Activated CD8-positive, alpha-beta memory T cell treated with anti-CD3 and anti-CD28 coated beads for 36 hours (primary cell): Measurements from ENCODE around the gene YLPM1. TPM values are rescaled to one million over a fixed set of nuclear protein-coding genes. Genes with fewer than 3 reads are reported as not detected.

ENCODE experiments used
- CTCF ChIA-PET: fragments of 350-600 bp; sonication (Branson Sonifier 250); formaldehyde crosslinking; loops from one replicate; lab custom pipeline; 2021; ENCODE audit warnings: antibody characterized with exemption; lab: Charles Lee
- POLR2A ChIA-PET: fragments of 350-600 bp; sonication (Branson Sonifier 250); formaldehyde crosslinking; loops from one replicate; lab custom pipeline; 2021; ENCODE audit warnings: antibody characterized with exemption; lab: Charles Lee
- total RNA-seq, 2 experiments: library from RNA; stranded (reverse); gene quantifications; one replicate each; pipeline ENCODE4 v1.2.3, GENCODE V29; 2021

Gene YLPM1
- total RNA-seq, 2 experiments from 2014 or later: 50.2 to 52.9 TPM

GRCh38 chr14:74858022-74858421, 94.9 kb downstream of the YLPM1 start:
- CTCF ChIA-PET: interaction anchor here (8.9 kb wide), 1 partner anchor 48 kb away, joined by 175 read pairs; no protein-coding TSS in a partner anchor
- POLR2A ChIA-PET: no interaction called here

- ChIA-PET CTCF (interaction anchor here (1.0 to 8.9 kb wide), 17 partner anchors 8 to 251 kb away, joined by 3 to 175 read pairs (median 7); partner anchors contain the start of genes ACYP1 and DLST), POLR2A (interaction anchor here (0.7 kb wide), 1 partner anchor 105 kb away, joined by 3 read pairs; no protein-coding TSS in a partner anchor)
Measured at GRCh38 chr14:74859757-74860552, 96.8 kb downstream of the YLPM1 start.

- ChIA-PET CTCF (interaction anchor here (0.6 to 8.9 kb wide), 28 partner anchors 7 to 358 kb away, joined by 3 to 175 read pairs (median 6); partner anchors contain the start of genes ACYP1, DLST and RPS6KL1), POLR2A (interaction anchor here (0.6 to 1.0 kb wide), 2 partner anchors 21 to 45 kb away, joined by 3 to 7 read pairs; no protein-coding TSS in a partner anchor)
Measured at GRCh38 chr14:74860899-74861733, 98.0 kb downstream of the YLPM1 start.

- CTCF ChIA-PET: interaction anchor here (0.8 to 8.9 kb wide), 13 partner anchors 16 to 202 kb away, joined by 3 to 175 read pairs (median 7); partner anchors contain the start of genes ACYP1, DLST and RPS6KL1
- POLR2A ChIA-PET: no interaction called here
Measured at GRCh38 chr14:74861734-74862090, 98.6 kb downstream of the YLPM1 start.

DNA sequence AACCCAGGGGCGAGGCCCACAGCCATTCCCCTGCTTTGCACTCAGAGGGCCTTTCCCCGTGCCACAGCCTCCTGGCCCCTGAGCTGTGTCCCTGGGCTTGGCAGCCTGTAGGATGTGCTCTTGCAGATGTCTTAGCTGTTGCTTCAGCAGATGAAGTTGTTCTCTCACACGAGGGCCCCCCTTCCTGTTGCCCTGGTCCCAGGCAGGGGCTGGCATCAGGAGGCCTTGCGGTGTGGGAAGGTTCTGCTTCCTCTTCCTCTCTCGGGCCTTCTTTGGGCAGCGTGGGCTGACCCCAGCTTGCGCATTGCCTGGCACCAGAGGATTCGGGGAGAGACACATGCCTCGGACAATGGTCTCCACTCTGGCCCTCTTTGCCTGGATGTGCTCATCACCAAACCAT, 100.2 kb downstream of the YLPM1 start:
- ChIA-PET POLR2A (no interaction called here), CTCF (interaction anchor here (0.6 to 8.9 kb wide), 2 partner anchors 20 to 42 kb away, joined by 3 to 175 read pairs; no protein-coding TSS in a partner anchor)

DNA sequence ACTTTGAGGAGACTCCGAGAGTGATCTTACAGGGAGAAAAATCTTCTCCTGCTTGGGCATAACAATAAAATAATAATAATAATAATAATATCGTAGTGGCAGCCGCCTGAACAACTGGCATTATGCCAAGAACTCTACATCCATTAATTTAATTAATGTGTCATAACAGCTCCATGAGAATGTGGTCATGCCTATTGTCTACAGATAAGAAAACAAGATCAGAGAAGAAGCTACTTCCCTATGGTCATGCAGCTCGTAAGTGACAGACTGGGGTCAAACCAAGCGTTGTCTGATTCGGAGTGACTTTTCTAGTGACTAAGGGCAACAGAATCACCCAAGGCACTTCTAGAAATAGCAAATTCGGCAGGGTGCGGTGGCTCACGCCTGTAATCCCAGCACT, 101.1 kb downstream of the YLPM1 start:
- POLR2A ChIA-PET: no interaction called here
- CTCF ChIA-PET: interaction anchor here (8.9 kb wide), 1 partner anchor 41 kb away, joined by 175 read pairs; no protein-coding TSS in a partner anchor

GRCh38 chr14:74865156-74865555, 102.0 kb downstream of the YLPM1 start:
- CTCF ChIA-PET: interaction anchor here (8.9 kb wide), 1 partner anchor 40 kb away, joined by 175 read pairs; no protein-coding TSS in a partner anchor
- POLR2A ChIA-PET: no interaction called here

- ChIA-PET CTCF (interaction anchor here (0.7 to 2.3 kb wide), 2 partner anchors 14 to 38 kb away, joined by 3 to 10 read pairs; no protein-coding TSS in a partner anchor), POLR2A (interaction anchor here (0.5 to 1.5 kb wide), 3 partner anchors 10 to 1747 kb away, joined by 3 to 4 read pairs (median 4); no protein-coding TSS in a partner anchor)
Measured at GRCh38 chr14:74866708-74867389, 103.7 kb downstream of the YLPM1 start.

DNA sequence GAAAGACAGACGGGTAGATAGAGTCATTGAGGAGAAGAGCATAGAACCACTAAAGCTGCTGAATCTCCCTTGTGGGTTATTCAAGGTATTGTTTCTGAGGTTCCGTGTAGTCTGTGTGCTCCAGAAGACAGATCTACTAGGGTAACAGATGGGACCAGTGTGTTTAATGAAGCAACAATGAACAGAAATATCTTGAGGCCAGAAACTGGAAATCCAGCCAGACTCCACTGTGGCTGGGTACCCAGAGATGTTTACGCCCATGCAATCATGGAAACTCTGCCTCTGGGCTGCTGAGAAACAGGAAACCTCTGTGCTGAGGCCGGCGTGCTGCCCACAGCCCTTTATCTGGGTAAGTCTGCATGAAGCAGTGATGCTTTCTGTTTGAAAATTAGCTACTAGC, 104.6 kb downstream of the YLPM1 start:
- ChIA-PET POLR2A (interaction anchor here (0.5 to 1.5 kb wide), 4 partner anchors 9 to 73 kb away, joined by 3 to 4 read pairs (median 4); no protein-coding TSS in a partner anchor), CTCF (interaction anchor here (1.1 to 2.3 kb wide), 4 partner anchors 10 to 77 kb away, joined by 4 to 10 read pairs (median 4); no protein-coding TSS in a partner anchor)

DNA sequence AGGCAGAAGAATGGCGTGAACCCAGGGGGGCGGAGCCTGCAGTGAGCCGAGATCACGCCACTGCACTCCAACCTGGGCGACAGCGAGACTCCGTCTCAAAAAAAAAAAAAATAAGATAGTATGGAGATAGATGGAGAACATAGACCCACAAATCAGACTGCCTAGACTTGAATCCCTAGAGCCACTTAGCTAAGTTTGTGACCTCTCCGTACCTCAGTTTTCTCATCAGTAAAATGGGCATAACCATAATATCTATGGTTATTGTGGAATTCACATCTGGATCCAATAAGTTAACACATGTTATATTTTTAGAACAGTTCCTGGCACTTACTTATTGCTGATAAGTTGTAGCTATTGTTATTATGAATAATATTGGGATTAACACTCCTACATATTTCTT, 105.6 kb downstream of the YLPM1 start:
- ChIA-PET POLR2A (no interaction called here), CTCF (interaction anchor here (0.6 to 2.3 kb wide), 6 partner anchors 9 to 76 kb away, joined by 4 to 10 read pairs (median 4); no protein-coding TSS in a partner anchor)

DNA sequence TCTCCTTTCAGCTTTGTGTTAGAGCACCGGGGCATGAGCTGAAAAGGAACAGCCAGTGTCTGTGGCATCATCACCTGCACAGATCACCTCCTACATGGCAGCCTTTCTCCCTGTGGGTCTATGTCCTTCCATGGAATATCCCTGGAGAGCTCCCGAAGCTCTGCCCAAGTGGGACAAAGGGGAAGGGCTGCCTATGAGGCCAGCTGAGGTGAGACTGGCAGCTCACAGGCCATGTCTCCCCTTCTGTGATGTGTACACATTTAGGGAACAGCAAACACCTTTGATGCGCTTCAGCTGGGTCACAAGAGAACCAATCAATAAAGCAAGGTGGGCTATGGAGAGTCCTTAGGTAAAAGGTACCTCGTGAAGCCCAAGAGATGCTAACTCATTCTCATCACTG, 108.7 kb downstream of the YLPM1 start:
- POLR2A ChIA-PET: no interaction called here
- CTCF ChIA-PET: interaction anchor here (0.6 to 3.1 kb wide), 3 partner anchors 11 to 34 kb away, joined by 3 to 14 read pairs (median 6); no protein-coding TSS in a partner anchor

DNA sequence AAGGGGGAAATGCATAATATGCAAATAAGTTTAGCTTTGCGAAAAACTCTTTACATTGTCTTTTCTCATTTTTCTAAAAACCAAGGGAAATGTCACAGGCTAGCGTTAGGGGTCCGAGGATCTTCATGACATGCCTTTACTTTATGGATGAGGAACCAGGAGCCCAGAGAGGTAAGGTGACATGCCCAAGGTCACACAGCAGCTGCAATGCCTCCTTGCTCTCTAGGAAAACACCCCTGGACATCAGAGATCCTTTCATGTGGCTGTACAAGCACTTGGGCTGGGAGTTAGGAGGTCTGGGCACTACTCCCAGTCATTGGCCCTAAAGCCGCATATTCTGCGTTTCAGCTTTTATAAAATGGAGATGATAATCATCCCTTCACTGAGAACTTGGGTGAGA, 112.1 kb downstream of the YLPM1 start:
- ChIA-PET CTCF (interaction anchor here (2.1 kb wide), 1 partner anchor 31 kb away, joined by 9 read pairs; no protein-coding TSS in a partner anchor), POLR2A (no interaction called here)

DNA sequence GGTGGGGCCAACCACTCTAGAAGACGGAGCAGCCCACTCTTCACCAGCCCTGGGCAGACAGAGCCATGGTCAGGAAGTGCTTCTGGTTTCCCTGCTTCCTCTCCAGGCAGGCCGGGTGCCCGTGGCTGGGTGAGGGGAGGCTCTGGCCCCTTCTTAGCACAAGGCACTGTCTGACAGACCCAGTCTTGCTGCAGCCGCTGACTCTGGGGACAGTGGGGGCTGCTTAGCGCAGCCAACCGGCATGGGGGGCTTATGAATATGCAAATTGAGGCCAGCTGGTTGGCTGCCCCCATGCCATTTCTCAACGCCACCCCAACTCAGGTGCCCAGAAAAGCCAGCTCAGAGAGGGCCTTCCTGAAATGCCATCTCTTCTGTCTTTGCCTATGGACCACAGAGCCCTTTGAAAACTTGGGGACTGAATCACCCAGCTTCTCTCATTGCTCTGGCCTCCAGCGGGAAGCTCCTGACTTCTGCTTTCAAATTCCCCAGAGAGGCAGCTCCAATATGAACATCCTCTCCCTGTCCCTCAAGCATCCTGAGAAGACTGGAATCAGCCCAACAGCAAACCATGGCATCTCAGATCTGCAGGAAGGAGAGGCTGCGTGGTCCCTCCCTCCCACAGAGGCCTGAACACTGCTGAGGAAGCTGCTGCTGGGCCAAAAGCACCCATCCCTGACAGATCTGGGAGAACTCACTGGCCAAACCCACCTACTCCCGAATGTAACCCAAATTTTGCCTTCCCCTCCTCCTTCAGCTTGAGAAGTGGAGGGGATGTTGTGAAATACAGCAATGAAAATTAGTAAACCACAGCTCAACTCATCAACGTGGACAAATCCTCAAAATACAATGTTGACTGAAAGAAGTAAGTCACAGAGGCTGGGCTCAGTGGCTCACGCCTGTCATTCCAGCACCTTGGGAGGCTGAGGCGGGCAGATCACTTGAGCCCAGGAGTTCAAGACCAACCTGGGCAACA, 113.1 kb downstream of the YLPM1 start, which contains the start of gene PROX2:
Gene PROX2, minus strand, starts transcription at position 205 of the 973 bp plus-strand sequence. CDS start 12,311 bp downstream, outside the sequence.
- ChIA-PET CTCF (interaction anchor here (1.1 to 2.1 kb wide), 2 partner anchors 30 to 212 kb away, joined by 3 to 9 read pairs; no protein-coding TSS in a partner anchor), POLR2A (interaction anchor here (0.6 to 0.8 kb wide), 2 partner anchors 9 to 55 kb away, joined by 4 to 5 read pairs; no protein-coding TSS in a partner anchor)

- CTCF ChIA-PET: no interaction called here
Measured at GRCh38 chr14:74879427-74880182, 116.5 kb downstream of the YLPM1 start.

GRCh38 chr14:74881431-74882102, 118.5 kb downstream of the YLPM1 start, which contains the start of gene DLST:
DLST (plus strand) TSS chr14:74881916; CDS start chr14:74881954, 38 bp downstream.
- CTCF ChIA-PET: interaction anchor here (0.6 to 2.5 kb wide), 6 partner anchors 13 to 26 kb away, joined by 3 to 20 read pairs (median 4); no protein-coding TSS in a partner anchor
- POLR2A ChIA-PET: interaction anchor here (0.6 to 1.3 kb wide), 5 partner anchors 14 to 188 kb away, joined by 3 to 5 read pairs (median 4); partner anchors contain the start of genes EIF2B2, YLPM1 and ZC2HC1C

More at GRCh38 chr14:74879427-74880182, 116.5 kb downstream of the YLPM1 start:
- POLR2A ChIA-PET: no interaction called here
